CD4-positive, alpha-beta T cell treated with Interleukin-15 for 1 hour (primary cell): ENCODE measurements around the gene SPON2.

Experiments used
- DNase-seq: peaks from one replicate; pipeline ENCODE4 v3.0.0-alpha.2; 2020

Gene SPON2

GRCh38 chr4:1171311-1172227 lies 814 bp downstream of the SPON2 start:
- DNase-seq = peak; percentile 62

GRCh38 chr4:1170976-1171310 lies 1.4 kb downstream of the SPON2 start:
- no peak for DNase-seq

GRCh38 chr4:1170156-1170975 lies 2.0 kb downstream of the SPON2 start:
- DNase-seq = no peak

DNA sequence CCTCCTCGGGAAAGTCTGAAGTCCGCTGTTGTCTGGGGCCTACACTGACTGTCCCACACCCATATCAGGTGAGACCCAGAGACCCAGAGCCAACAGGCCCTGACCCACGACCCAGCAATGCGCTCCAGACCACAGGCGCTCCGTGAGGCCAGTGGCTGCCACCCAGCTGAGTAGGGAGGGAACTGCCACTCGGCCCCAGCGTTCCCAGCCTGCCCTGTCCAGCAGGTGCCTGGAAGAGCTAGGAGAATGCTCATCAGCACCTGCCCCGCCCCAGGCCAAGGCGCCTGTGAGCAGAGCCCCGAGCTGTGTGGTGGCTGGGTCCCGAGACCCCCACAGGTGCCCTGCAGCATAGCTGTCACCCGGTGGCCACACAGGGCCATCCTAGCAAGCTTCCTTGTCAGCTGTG lies 2.7 kb downstream of the SPON2 start:
- no peak for DNase-seq

GRCh38 chr4:1169171-1169671 lies 3.2 kb downstream of the SPON2 start:
- DNase-seq = no peak

GRCh38 chr4:1168191-1169101 lies 3.9 kb downstream of the SPON2 start:
- DNase-seq = no peak

GRCh38 chr4:1167244-1167949 lies 5.0 kb downstream of the SPON2 start:
- peak; percentile 95 for DNase-seq

- DNase-seq = no peak
These were observed 5.7 kb downstream of the SPON2 start for GRCh38 chr4:1166509-1167243.

- no peak for DNase-seq
These were observed 7.3 kb downstream of the SPON2 start for GRCh38 chr4:1164956-1165545.

GRCh38 chr4:1164444-1164843 lies 7.9 kb downstream of the SPON2 start:
- no peak for DNase-seq

GRCh38 chr4:1164040-1164439 lies 8.3 kb downstream of the SPON2 start:
- no peak for DNase-seq

DNA sequence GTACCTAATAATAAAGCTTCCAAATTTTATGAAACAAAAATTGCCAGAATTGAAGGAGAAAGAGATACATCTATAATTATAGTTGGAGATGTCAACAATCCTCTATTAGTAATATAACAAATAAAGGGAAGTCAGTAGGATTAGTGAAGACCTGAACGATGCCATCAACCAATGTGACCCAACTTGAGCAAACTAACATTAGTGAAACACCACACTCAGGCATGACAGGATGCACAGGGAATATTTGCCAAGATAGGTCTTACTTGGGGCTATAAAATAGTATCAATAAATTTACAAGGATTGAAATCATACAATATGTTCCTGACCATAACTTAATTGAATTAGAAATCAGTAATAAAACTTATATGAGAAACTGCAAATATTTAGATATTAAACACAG lies 12.0 kb downstream of the SPON2 start:
- no peak for DNase-seq

- DNase-seq = no peak
These were observed 16.3 kb downstream of the SPON2 start for GRCh38 chr4:1156069-1156468.

- no peak for DNase-seq
These were observed 17.1 kb downstream of the SPON2 start for GRCh38 chr4:1155314-1155713.

- DNase-seq = no peak
These were observed 17.7 kb downstream of the SPON2 start for GRCh38 chr4:1154523-1155182.

GRCh38 chr4:1154126-1154522 lies 18.3 kb downstream of the SPON2 start:
- DNase-seq = no peak

DNA sequence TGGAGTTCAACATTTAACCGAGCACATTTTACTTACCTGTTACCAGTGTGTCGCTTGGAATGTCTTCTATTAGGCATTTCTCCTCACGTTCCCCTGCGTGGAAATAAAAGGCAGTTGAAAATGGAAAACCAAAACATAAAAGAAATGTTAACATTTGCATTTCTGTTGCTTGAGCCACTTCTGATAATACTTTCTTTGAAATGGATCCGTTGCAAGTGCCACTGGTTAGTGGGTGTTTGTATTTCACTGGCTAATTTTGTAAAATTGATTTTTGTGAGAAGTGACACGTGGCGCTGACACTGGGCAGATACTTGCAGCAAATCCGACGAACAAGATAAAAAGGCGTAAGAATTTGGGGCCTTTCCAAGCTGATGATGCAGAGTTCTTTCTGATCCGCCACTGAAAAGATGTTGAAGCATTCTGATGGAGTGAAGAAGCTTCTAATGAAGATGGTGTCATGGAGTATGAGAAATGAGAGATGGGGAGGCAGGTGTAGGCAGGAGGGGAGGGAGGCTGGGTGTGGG lies 18.8 kb downstream of the SPON2 start:
- no peak for DNase-seq

DNA sequence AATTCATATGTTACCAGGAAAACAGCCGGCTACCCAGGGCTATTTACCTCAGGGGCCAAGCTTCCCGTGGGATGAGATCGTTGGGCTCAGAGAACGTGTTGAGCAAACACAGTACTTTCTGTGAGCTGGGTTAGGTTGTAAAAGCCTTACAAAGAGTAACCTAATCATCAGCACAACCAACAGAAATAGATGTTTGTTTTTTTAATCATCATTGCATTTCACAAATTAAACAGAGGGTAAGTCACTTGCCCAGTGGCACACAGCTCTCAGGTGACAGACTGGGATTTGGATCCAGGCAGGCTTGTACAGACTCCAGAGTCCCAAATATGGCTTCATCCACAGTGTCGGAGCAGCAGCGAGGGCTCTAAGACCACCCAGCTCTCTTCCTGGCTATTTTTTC lies 20.1 kb downstream of the SPON2 start:
- DNase-seq = no peak

DNA sequence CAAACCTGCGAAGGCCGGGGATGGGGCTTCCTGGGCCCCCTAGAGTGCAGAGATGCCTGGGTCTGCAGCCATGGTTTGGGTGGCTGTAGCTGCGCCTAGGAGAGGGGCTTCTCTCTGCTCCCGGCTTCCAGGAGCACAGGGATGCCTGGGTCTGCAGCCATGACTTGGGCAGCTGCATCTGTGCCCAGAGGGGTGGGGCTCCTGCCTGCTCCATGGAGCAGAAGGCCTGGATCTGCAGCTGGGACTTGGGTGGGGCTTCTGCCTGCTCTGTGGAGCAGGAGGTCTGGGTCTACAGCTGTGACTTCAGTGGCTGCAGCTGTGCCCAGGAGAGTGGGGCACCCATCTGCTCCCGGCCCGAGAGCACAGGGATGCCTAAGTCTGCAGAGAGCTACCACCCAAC lies 20.8 kb downstream of the SPON2 start:
- DNase-seq = no peak

- DNase-seq = no peak
These were observed 21.5 kb downstream of the SPON2 start for GRCh38 chr4:1150875-1151274.
